ENCODE measurements around the gene NPBWR2. TPM values are rescaled to one million over a fixed set of nuclear protein-coding genes. Genes with fewer than 3 reads are reported as not detected.

NPBWR2 gene
- total RNA-seq, 6 experiments from 2014 or later, result not detected

GRCh38 chr20:64115171-64115911, 8.0 kb upstream of the NPBWR2 start:
- no peak for TF ChIP-seq CTCF (IDR thresholded peaks at IDR 0.05)
- peaks cover 21% of the 10 kb centered on the region for H3K27me3 Mint-ChIP-seq (ENCODE audit: insufficient read depth)
- H3K27ac Mint-ChIP-seq, result no peak overlapping the region
- H3K9me3 Mint-ChIP-seq, result no peaks in the 10 kb centered on the region
- no peak for DNase-seq
- no peaks in the 10 kb centered on the region for H3K36me3 Mint-ChIP-seq (ENCODE audit: low read depth)
- 0 out of 2 replicates have a peak, but pooled peaks cover 5% of the 10 kb centered on the region for H3K4me1 Mint-ChIP-seq (ENCODE audit: low read depth)
- no peak overlapping the region for H3K4me3 Mint-ChIP-seq

GRCh38 chr20:64114356-64114971, 7.1 kb upstream of the NPBWR2 start:
- Mint-ChIP-seq H3K27ac (no peak overlapping the region), H3K27me3 (ENCODE audit: insufficient read depth) (peaks cover 21% of the 10 kb centered on the region), H3K4me1 (ENCODE audit: low read depth) (no peaks in the 10 kb centered on the region), H3K9me3 (no peaks in the 10 kb centered on the region), H3K36me3 (ENCODE audit: low read depth) (no peaks in the 10 kb centered on the region), H3K4me3 (no peak overlapping the region)
- TF ChIP-seq CTCF (IDR thresholded peaks at IDR 0.05), result no peak
- DNase-seq, result no peak

- no peak for DNase-seq
- Mint-ChIP-seq H3K27me3 (ENCODE audit: insufficient read depth) (peaks cover 24% of the 10 kb centered on the region), H3K27ac (no peak overlapping the region), H3K9me3 (no peaks in the 10 kb centered on the region), H3K4me3 (no peak overlapping the region), H3K4me1 (ENCODE audit: low read depth) (no peaks in the 10 kb centered on the region), H3K36me3 (ENCODE audit: low read depth) (no peaks in the 10 kb centered on the region)
- TF ChIP-seq CTCF (IDR thresholded peaks at IDR 0.05), result no peak
These were observed 6.5 kb upstream of the NPBWR2 start for GRCh38 chr20:64113796-64114355.

GRCh38 chr20:64113444-64113775, 6.0 kb upstream of the NPBWR2 start:
- Mint-ChIP-seq H3K27me3 (ENCODE audit: insufficient read depth) (peaks cover 26% of the 10 kb centered on the region), H3K4me3 (no peak overlapping the region), H3K27ac (no peak overlapping the region), H3K9me3 (no peaks in the 10 kb centered on the region), H3K36me3 (ENCODE audit: low read depth) (no peaks in the 10 kb centered on the region), H3K4me1 (ENCODE audit: low read depth) (no peaks in the 10 kb centered on the region)
- no peak for TF ChIP-seq CTCF (IDR thresholded peaks at IDR 0.05)
- no peak for DNase-seq

- Mint-ChIP-seq H3K36me3 (ENCODE audit: low read depth) (no peaks in the 10 kb centered on the region), H3K9me3 (no peaks in the 10 kb centered on the region), H3K27ac (no peak overlapping the region), H3K27me3 (ENCODE audit: insufficient read depth) (peaks cover 26% of the 10 kb centered on the region), H3K4me3 (no peak overlapping the region), H3K4me1 (ENCODE audit: low read depth) (no peaks in the 10 kb centered on the region)
- TF ChIP-seq CTCF (IDR thresholded peaks at IDR 0.05), result no peak
- DNase-seq, result no peak
These were observed 5.5 kb upstream of the NPBWR2 start for GRCh38 chr20:64112691-64113443.
